ENCODE data around the gene RNF208.

DNA sequence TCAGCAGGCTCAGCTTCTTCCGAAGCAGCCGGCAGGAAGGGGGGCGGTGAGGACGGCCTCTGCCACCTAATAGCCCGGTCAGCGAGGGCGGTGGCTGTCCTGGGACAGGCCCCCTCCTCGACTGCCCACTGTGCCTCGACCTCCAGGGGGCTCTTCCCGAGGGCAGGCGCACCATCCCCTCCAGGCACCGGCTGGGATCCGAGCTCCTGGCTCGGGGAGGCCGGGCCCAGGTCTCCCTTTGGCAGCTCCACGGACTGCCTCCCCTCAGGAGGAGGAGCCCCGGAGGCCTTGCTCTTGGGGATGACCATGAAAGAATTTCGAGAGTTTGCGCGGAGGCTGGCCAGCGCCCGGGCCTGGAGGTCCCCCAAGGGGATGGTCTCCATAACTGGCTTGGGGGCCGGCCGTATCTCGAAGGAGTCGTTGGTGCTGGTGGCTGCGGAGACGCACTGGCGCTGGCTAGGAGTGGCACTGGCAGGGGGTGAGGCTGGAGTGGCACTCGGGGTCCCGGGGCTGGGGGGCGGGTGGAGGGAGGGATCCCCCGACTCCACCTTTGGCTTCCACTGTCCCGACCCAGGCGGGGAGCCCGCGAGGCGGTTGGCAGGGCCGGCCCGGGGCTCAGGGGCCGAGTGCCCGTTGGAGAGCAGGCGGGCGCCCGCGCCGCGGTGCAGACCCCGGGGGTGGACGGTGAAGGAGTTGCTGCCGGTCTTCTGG, 22.5 kb downstream of the RNF208 start:
- TF ChIP-seq, protein P1, sequence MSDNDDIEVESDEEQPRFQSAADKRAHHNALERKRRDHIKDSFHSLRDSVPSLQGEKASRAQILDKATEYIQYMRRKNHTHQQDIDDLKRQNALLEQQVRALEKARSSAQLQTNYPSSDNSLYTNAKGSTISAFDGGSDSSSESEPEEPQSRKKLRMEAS (IDR thresholded peaks at IDR 0.05; ENCODE audit: low read depth, low read length), result no peak
- TF ChIP-seq, protein P2, sequence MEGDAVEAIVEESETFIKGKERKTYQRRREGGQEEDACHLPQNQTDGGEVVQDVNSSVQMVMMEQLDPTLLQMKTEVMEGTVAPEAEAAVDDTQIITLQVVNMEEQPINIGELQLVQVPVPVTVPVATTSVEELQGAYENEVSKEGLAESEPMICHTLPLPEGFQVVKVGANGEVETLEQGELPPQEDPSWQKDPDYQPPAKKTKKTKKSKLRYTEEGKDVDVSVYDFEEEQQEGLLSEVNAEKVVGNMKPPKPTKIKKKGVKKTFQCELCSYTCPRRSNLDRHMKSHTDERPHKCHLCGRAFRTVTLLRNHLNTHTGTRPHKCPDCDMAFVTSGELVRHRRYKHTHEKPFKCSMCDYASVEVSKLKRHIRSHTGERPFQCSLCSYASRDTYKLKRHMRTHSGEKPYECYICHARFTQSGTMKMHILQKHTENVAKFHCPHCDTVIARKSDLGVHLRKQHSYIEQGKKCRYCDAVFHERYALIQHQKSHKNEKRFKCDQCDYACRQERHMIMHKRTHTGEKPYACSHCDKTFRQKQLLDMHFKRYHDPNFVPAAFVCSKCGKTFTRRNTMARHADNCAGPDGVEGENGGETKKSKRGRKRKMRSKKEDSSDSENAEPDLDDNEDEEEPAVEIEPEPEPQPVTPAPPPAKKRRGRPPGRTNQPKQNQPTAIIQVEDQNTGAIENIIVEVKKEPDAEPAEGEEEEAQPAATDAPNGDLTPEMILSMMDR (IDR thresholded peaks at IDR 0.05; ENCODE audit: low read depth, low read length), result no peak
- no peak for TF ChIP-seq POLR2A (IDR thresholded peaks at IDR 0.05; ENCODE audit: extremely low read depth, insufficient read length)

Measured in NB4 (cell line).